Measurements from ENCODE around the gene PDE4B.

PDE4B gene

DNA sequence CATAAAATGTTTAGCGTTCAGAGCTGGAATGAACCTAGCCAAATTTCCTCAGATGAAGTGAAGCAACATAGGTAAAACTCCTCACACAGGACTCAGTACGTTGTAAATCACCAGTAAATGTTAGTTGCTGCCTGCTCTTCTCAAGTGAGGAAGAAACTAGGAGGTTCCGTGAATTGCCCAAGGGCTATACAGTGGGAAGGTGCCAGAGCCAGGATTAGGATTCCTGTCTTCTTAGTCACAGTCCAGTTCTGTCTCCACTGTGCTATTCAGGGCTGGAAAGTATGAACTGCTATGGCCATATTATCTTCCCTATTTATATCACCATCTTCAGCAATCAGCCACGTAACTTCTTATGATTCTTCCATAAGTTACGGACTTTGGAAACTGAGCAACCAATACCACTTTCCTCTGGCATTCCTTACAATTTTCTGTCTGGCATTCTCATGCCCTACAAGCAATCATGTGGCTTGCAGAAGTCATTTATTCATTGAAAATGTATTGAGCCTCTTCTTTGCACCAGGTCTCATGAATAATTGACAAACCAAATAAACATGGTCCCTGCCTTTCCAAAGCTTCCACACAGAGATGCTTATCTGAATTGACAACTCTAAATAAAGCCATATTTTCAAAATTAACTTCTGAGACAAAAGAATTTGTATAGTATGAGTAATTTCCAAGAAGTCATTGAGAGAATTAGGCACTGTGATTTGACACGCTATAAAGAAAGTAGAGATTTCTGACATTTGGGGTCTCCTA is 469.7 kb downstream of the PDE4B start:
- peak; percentile 96 for DNase-seq (ENCODE audit: low read depth)

DNA sequence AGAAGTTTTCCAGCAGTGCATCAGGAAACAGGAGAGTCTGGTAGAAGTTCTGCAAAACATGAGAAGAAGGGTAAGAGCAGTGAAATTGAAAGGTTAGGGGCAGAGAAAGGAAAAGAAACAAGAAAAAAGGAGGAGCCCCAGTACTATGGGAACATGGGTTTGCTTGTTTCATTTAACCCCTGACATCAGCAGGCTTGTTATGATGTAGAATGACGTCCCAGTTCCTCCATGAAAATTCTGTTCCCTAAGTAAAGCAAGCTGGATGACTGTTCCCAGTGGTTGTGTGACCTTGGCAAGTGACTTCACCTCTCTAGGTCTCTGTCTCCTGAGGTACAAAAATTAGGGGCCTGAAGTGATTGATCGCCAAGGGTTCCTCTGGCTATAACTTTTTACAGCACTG is 472.6 kb downstream of the PDE4B start:
- DNase-seq (ENCODE audit: low read depth) = no peak

DNA sequence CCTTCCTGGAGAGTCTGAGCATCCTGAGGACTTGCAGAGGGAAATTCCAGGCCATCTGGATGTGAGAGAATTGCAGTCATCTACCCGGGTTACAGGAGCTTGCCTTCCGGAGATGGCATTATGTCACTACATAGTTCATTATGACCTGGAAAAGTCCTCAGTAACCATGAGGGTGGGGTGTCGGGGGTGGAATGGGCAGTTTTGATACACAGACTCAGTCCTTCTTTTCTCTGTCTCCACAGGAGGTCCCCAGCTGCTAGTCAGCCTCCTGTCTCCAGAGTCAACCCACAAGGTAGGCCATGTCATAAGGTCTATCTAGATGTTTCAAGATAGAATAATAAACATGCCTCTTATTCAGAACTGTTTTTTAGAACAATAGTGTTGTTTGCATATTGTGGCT is 473.1 kb downstream of the PDE4B start:
- no peak for DNase-seq (ENCODE audit: low read depth)

DNA sequence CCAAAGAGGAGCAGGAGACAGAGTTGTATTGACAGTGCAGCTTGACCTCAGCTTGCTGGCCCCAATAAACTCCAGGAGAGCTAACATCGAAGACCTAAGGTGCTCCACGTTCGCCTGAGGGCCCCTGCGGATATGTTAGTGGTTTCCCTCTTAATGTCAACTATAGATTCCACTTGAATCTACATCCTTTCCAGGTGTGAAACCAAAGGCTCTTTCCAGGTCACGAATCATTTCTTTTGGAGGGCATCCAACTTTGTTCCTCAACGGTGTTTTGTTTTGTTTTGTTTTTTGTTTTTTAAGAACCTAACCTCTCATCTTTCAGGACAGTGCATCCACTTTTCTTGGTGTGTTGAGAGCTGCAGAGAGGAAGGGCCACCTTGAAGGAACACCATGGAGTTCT is 473.7 kb downstream of the PDE4B start:
- no peak for DNase-seq (ENCODE audit: low read depth)

DNA sequence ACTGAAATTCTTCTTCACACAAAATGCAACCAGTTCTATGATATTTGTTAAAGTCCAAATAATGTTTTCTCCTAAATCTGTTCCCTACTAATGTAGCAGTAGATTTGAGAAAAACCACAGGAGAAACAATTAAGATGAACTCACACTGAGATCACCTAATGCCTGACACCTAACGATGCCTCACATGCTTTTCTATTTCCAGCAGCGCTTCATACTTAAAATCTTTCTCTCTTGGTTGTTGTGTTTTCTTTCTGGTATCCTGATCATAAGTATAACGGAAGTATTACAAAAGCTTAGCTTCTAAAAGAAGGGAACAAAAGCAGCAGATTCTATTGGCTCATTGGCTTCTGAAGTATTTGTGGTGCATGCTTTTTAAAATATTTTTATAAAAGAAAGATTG is 474.1 kb downstream of the PDE4B start:
- DNase-seq (ENCODE audit: low read depth) = no peak

DNA sequence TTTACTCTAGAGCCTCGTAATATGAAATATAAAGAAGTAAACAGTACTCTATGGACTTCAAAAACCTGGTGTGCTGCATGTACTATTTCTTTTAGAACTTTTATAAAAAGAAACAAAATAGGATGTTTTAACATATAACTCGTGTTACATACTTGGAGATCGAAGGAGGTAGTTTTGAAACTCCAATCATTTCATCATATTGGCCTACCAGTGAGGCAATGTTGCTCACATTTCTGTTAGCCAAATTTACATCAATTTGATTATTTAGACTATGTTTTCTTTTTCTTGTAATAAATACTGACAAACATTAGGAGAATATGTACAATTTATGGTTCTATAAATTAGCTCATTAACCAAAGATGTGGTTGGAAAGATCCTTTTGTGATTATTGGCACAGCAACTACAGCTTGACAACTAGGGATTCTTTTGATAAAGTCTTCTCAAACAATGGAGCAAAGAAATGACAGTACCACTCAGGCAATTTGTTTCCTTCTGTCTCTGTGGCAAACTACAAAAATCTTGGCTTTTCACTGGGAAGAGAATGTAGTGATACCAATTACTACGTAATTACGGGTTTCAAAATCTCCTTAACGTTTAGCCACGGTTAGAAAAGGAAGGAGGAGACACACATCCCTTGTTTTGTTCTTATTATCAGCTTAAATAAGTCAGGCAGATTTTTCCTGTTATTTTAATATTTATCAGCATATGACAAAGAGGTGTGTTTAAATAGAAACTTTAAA is 474.7 kb downstream of the PDE4B start:
- no peak for DNase-seq (ENCODE audit: low read depth)

DNA sequence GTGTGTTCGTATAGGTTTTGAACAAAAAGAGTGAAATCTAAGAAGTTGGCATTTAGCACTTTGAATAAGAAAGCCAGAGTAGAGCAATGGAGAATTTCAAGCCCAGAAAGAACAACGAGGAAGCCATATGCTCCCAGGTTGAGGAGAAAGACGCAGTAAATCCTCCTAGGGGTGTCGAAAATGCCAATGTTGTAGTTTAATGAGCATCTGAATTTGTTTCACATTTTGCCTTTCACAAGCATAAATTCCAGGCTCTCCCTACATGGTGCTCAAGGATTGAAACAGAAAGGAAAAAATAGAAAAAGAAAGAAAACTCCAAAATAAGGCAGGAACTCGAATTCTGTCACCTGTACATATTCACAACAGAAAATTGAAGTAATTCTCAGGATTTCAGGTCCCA is 476.5 kb downstream of the PDE4B start:
- DNase-seq (ENCODE audit: low read depth) = no peak

DNA sequence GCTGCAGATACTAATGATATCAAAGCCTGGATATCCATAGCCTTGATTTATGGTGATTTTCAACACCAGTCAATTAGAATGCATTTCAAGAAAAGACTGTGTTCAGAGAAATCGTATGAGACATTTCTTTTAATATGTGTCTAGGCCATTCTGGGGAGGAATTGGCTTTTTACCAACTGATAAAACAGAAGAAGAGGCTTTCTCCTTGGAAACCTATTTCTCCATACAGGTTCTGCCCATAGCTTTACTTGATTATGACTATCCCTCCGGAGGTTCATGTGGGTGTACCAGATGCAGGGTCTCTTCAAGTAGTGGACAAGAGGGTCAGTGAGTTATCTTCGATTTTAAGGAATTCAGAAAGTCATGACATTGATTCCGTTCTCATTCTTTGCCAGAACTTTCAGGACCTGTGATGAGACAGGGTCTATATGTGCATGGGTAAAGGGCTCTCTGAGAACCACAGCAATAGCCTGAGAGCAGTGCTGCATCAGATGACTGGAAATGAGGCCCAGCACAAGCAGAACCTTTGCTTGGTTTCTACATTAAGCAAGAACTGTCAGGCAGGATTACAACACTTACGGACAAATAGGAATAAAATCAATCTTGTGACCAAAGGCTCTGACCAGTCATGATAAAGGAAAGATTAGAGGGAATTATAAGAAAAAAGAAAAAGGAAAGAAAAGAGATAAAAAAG is 477.6 kb downstream of the PDE4B start:
- no peak for DNase-seq (ENCODE audit: low read depth)

DNA sequence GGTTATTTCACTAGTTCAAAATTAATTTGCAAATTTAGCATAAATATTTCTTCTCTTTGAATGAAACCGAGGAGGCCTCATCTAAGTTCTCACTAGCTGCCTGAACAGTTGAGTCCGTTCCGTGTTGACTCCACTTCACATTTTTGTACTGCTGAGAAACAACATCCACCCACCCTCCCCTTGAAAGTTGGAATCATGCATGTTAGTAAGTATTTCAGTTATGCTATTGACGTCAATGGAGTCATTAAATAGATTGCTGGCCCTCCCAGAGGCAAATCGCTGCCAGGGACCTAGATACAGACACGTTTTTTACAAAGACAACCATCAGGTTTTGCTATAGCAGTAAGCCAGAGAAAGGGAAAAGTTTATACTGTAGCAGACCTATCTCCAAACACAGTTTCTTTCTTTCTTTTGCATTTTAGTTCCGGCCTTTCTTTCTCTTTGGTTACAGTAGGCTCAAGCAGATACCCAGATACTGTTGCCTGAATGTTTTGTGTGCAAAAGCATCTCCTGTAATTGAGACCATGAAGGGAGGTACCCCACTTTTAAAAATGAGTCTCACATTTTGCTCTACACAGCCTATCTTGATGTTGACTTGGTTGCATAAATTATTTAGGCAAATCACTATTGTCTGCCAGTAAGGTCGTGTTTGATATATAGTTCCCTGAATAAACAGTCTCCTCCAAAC is 478.7 kb downstream of the PDE4B start:
- peak; percentile 98 for DNase-seq (ENCODE audit: low read depth)

DNA sequence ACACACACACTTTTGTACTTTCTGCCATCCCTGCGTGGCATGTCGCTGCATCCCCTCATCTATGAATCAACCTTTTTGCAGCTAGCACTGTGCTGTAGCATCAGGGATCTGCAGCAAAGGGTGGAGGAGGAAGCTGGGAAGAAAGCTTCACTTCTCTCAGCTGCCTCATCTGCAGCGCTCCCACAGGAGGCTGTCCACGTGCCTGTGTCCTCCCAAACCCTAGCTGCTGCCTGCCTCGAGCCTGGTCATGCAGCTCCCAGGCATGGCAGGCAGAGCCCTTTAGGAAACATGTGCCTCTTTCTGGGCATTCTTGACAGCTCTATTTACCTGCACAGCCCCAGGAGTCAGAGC is 479.2 kb downstream of the PDE4B start:
- peak; percentile 62 for DNase-seq (ENCODE audit: low read depth)

DNA sequence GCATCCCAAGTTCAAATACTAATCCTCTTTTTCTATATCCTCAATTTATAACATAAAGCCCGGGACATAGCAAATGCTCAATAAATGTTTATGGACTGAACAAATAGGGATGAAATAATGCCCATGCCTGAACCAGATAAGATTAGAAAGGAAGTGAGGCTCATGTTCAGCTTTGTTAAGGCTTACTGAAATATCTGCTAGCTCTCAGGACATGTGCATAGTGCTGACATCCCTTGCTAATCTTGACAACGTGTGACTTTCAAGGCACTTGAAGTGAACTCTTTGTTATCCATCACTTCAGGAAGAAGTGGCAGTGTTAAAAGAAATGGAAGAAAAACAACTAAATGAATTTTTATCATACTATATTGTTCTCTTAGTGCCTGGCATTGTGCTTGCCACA is 481.0 kb downstream of the PDE4B start:
- no peak for DNase-seq (ENCODE audit: low read depth)

DNA sequence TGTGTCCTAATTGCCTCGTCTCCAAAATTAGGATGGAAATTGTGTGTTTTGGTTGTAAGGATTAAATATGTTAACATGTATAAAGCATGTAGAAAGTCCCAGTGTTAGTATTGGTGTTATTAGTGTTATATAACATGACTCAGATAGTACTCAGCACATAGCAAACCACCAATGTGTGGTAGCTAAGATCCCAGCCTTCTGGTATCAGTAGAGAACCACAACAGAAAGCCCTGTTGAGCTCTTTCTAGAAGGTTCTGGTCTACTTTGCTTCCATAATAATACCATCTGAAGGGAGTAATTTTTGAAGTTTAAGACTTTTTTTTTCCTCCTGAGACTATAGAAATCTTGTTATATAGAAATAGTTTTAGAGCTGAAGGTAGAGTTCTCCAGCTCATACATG is 481.9 kb downstream of the PDE4B start:
- DNase-seq (ENCODE audit: low read depth) = no peak

DNA sequence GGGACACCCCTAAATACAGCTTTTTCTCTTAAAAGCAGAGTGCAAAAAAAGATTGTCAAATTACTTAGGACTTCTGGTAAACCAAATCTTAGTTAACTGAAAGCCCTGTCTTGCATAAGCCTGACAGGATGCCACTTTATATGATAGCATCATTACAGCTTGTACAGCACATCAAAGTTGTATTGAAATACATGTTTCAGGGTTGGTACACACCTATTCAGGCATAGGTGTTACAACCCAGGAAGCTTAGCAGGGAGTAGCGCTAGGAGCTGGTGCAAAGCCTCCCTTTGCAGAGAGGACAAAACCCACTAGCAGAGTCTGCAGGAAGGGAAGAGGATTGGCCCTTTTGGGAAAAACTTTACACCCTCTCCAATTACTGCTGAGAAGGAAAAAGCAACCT is 482.4 kb downstream of the PDE4B start:
- no peak for DNase-seq (ENCODE audit: low read depth)

DNA sequence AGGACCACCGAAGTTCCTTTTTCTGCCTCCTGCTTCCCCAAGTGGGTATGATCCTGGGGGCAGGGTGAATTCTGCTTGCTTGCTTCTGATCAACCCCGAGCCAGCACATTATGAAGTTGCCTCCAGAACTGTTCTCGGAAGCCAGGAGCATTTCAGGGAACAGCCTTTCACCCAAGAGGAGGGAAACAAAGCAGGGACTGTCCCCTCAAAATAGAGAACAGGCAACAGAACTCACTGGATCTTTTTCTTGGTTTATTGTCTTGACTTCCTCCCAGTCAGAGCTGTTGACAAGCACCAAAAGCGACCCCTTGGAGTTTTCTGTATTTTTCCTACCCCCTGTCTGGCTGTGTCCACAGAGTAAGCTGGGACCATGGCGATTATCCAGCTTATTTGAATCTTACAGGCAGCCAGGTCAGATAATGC is 482.9 kb downstream of the PDE4B start:
- DNase-seq (ENCODE audit: low read depth) = no peak

DNA sequence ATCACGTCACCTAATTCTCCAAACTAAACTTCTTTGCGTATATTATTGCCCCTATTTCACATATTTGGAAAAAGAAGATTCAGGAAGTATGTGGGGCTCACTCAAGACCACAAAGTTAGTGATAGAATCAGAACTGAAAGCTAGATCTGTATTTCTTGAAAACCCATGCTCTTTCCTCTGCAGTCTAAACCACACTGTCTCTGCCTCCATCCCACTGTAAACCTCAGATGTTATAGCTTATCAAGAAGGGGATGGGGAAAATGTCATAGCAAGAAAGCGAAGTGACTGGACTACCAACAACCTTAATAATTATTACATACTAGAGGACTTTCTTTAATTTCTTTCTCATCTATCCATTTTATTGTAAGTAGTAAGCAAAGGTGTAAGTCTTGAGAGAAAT is 483.5 kb downstream of the PDE4B start:
- DNase-seq (ENCODE audit: low read depth) = no peak

DNA sequence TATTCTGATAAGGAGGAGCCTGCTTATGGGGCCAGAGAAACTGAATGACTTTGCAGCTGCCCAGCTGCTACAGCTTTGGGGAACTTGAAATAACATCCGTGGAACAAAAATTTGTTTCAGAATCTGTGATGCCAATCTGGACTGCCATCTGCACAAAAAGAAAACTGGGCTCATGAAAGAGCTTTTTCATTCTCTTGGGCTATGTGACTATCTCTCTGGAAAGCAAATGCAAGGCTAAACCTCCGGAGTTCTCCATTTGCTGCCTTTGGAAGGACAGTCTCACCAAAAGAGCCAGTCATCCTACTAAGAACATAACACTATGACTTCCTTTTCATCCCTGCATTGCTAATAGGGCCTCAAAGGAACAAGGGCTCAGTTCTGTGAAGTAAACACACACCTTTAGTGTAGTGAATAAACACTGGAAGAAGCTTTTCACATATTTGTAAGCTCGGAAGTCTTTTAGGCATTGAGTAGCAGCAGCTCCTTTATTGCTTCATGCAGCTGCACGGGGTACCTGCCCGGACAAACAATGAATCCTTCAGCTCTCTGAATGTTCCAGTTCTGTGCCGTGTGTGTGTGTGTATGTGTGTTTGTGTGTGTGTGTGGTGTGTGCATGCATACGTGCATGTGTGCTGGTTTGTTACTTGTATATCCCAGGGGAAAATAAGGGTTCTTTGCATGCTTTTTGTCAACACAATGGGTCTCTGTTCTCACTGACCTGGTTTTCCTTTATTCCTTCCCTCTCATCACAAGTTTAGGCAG is 485.7 kb downstream of the PDE4B start:
- no peak for DNase-seq (ENCODE audit: low read depth)

DNA sequence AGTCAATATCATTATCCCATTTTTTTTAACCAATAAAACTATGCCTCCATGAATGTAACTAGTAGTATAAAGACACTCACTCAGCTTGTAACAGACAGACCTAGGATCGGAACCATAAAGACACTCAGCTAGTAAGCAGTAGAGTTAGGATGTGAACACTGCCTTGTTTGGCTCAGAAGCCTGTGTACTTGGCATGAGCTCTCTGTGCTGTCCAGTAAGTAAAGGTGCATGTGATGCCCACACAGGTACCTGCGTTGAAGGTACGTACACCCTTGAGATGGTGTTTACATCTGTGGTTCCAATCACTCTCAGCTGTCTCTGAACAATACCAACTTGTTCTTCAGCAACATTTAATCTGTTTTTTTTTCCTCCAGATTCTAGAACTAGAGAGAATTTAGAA is 489.1 kb downstream of the PDE4B start:
- DNase-seq (ENCODE audit: low read depth) = no peak

DNA sequence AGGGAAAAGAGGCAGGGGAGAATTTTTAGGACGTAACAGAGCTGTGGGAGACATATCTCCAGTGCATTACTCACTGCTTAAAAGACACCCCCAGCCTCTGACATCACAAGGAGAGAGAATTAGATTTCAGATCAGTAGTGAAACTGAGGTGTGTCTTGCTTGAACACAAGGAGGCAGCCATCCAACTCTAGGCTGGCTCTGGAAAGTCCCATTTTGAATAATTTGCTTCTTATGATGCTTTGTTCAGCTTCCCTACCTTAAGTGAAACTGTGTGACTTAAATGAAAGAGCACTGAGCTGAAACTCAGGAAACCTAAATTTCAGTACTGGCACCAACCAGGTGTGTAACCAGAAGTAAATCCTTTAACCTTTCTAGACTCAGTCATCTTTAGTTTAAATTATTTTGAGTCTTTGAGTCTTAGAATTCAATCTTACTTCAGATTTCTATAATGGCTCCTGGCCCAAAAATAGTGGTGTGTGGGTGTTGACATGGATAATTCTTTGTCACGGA is 489.7 kb downstream of the PDE4B start:
- no peak for DNase-seq (ENCODE audit: low read depth)

DNA sequence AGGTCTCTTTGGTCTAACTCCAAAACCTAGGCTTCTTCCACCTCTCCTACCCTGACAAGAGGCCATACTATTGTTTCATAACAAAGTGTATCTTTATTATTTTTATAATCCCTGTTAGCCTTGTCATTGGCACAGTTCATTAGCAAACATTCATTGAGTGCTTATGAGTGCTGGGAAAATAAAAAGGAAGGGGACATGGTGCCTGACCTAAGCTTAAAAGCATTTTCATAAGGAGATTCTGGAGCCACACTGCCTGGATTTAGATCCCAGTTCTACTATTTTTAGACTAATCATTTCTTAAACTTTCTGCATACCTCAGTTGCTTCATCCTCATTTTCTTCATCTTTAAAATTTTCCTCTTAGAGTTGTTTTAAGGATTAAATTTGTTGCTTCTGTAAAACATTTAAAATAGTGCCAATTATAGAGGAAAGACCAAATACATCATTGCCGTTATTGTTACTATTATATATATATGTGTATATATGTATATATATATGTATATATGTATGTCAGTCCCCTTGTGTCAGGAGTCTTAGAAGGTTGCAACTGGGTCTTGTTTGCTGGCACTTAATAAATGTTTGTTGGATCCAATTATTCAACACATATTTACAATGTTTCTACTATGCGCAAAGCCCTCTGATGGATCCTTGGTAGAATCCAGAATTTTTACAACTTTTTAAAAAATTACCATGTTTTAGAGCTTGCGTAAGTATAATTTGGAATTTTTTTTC is 490.4 kb downstream of the PDE4B start:
- no peak for DNase-seq (ENCODE audit: low read depth)

DNA sequence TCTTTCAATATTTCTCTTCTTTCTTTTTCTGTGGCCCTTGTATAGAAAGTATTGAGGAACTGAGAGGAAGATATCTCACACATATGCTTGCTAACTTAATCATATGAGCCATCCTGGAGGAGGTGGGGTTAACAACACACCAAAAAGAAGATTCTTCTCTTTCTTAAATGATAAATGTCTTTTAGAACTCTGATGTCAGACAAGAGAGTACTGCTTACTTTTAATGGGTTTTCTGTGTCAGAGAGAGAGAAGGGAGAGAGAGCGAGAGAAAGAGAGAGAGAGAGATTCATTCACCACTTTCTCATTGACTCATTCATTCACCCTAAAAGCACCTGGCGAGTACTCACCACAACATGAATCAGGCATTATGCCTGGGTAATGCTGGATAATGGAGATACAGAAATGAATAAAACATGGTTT is 490.9 kb downstream of the PDE4B start:
- DNase-seq (ENCODE audit: low read depth) = no peak

DNA sequence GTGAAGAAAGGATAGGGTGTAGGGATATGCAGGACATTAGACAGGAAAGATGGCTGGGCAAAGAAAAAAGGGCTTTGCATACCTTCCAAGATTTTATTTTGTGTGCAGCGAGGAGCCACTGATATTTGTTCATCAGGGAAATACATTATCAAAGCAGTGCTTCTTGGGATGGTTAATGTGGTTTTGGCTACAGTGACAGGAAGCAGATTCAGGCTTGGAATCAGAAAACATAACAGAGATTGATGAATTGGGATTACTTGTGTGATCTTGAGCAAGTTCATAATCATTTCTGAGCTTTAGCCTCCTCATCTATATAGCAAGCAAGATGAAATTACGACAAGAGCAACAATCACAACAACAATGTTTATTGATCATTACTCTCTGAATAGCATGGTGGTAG is 492.1 kb downstream of the PDE4B start:
- no peak for DNase-seq (ENCODE audit: low read depth)

All from GM04504 (cell line).